ENCODE results near the gene BIRC7. TPM values are rescaled to one million over a fixed set of nuclear protein-coding genes. Genes with fewer than 3 reads are reported as not detected.

Gene BIRC7
- total RNA-seq, 1 donor from 2014 or later = not detected

GRCh38 chr20:63253065-63253437, 17.3 kb downstream of the BIRC7 start:
- H3K4me1 Mint-ChIP-seq = no peaks in the 10 kb centered on the region
- H3K27me3 Mint-ChIP-seq = peaks cover 38% of the 10 kb centered on the region
- no peaks in the 10 kb centered on the region for H3K36me3 Mint-ChIP-seq (ENCODE audit: low read depth)
- H3K9me3 Mint-ChIP-seq = no peaks in the 10 kb centered on the region
- H3K4me3 Mint-ChIP-seq = no peak overlapping the region
- no peak for DNase-seq
- no peak overlapping the region for H3K27ac Mint-ChIP-seq
- intact Hi-C loops (cut with micrococcal nuclease) = no loop called here

- Mint-ChIP-seq H3K27ac (no peak overlapping the region), H3K36me3 (ENCODE audit: low read depth) (no peaks in the 10 kb centered on the region), H3K27me3 (peaks cover 35% of the 10 kb centered on the region), H3K4me3 (no peak overlapping the region), H3K4me1 (no peaks in the 10 kb centered on the region), H3K9me3 (no peaks in the 10 kb centered on the region)
- intact Hi-C loops (cut with micrococcal nuclease) = no loop called here
- no peak for DNase-seq
Measured at GRCh38 chr20:63253438-63254231, 17.9 kb downstream of the BIRC7 start.

- H3K9me3 Mint-ChIP-seq = no peaks in the 10 kb centered on the region
- no peak within 1 kb of the TSS for H3K4me3 Mint-ChIP-seq
- intact Hi-C loops (cut with micrococcal nuclease) = no loop called here
- DNase-seq = no peak
- no peaks in the 10 kb centered on the region for H3K4me1 Mint-ChIP-seq
- no peaks in the 10 kb centered on the region for H3K36me3 Mint-ChIP-seq (ENCODE audit: low read depth)
- no peak within 1 kb of the TSS for H3K27ac Mint-ChIP-seq
- H3K27me3 Mint-ChIP-seq = peaks cover 34% of the 10 kb centered on the region
Measured at GRCh38 chr20:63254232-63254605, 18.5 kb downstream of the BIRC7 start, which contains the start of gene NKAIN4. Gene NKAIN4, minus strand, starts transcription at chr20:63254463. Its CDS starts 13 bp downstream, at chr20:63254450.

GRCh38 chr20:63254606-63255384, 19.1 kb downstream of the BIRC7 start:
- DNase-seq = no peak
- no peak overlapping the region for H3K4me3 Mint-ChIP-seq
- no peaks in the 10 kb centered on the region for H3K4me1 Mint-ChIP-seq
- H3K36me3 Mint-ChIP-seq (ENCODE audit: low read depth) = no peaks in the 10 kb centered on the region
- H3K9me3 Mint-ChIP-seq = no peaks in the 10 kb centered on the region
- intact Hi-C loops (cut with micrococcal nuclease) = no loop called here
- peaks cover 34% of the 10 kb centered on the region for H3K27me3 Mint-ChIP-seq
- no peak overlapping the region for H3K27ac Mint-ChIP-seq

GRCh38 chr20:63255931-63256704, 20.4 kb downstream of the BIRC7 start:
- Mint-ChIP-seq H3K27me3 (peaks cover 30% of the 10 kb centered on the region), H3K4me3 (no peak overlapping the region), H3K36me3 (ENCODE audit: low read depth) (no peaks in the 10 kb centered on the region), H3K9me3 (no peaks in the 10 kb centered on the region), H3K4me1 (no peaks in the 10 kb centered on the region), H3K27ac (no peak overlapping the region)
- DNase-seq = no peak
- intact Hi-C loops (cut with micrococcal nuclease) = no loop called here

GRCh38 chr20:63256954-63257353, 21.2 kb downstream of the BIRC7 start:
- peaks cover 34% of the 10 kb centered on the region for H3K27me3 Mint-ChIP-seq
- H3K9me3 Mint-ChIP-seq = no peaks in the 10 kb centered on the region
- no peaks in the 10 kb centered on the region for H3K4me1 Mint-ChIP-seq
- no peaks in the 10 kb centered on the region for H3K36me3 Mint-ChIP-seq (ENCODE audit: low read depth)
- intact Hi-C loops (cut with micrococcal nuclease) = no loop called here
- H3K4me3 Mint-ChIP-seq = no peak overlapping the region
- no peak for DNase-seq
- H3K27ac Mint-ChIP-seq = no peak overlapping the region

- Mint-ChIP-seq H3K36me3 (ENCODE audit: low read depth) (no peaks in the 10 kb centered on the region), H3K9me3 (no peaks in the 10 kb centered on the region), H3K27me3 (peaks cover 34% of the 10 kb centered on the region), H3K4me3 (no peak overlapping the region), H3K4me1 (peaks cover 2% of the 10 kb centered on the region), H3K27ac (peak overlapping the region; percentile 28)
- intact Hi-C loops (cut with micrococcal nuclease) = no loop called here
- no peak for DNase-seq
Measured at GRCh38 chr20:63257629-63258028, 21.9 kb downstream of the BIRC7 start.

- intact Hi-C loops (cut with micrococcal nuclease) = no loop called here
- Mint-ChIP-seq H3K27ac (no peak overlapping the region), H3K4me3 (no peak overlapping the region), H3K36me3 (ENCODE audit: low read depth) (no peaks in the 10 kb centered on the region), H3K4me1 (peaks cover 2% of the 10 kb centered on the region), H3K27me3 (peaks cover 30% of the 10 kb centered on the region), H3K9me3 (no peaks in the 10 kb centered on the region)
- no peak for DNase-seq
Measured at GRCh38 chr20:63258781-63259180, 23.1 kb downstream of the BIRC7 start.

GRCh38 chr20:63259734-63260460, 24.2 kb downstream of the BIRC7 start:
- no peaks in the 10 kb centered on the region for H3K36me3 Mint-ChIP-seq (ENCODE audit: low read depth)
- intact Hi-C loops (cut with micrococcal nuclease) = no loop called here
- no peaks in the 10 kb centered on the region for H3K9me3 Mint-ChIP-seq
- H3K4me3 Mint-ChIP-seq = no peak overlapping the region
- H3K27ac Mint-ChIP-seq = no peak overlapping the region
- peaks cover 2% of the 10 kb centered on the region for H3K4me1 Mint-ChIP-seq
- no peak for DNase-seq
- H3K27me3 Mint-ChIP-seq = peaks cover 29% of the 10 kb centered on the region

- intact Hi-C loops (cut with micrococcal nuclease) = no loop called here
- no peak for DNase-seq
- H3K9me3 Mint-ChIP-seq = no peaks in the 10 kb centered on the region
- H3K27ac Mint-ChIP-seq = no peak overlapping the region
- no peak overlapping the region for H3K4me3 Mint-ChIP-seq
- H3K27me3 Mint-ChIP-seq = peaks cover 24% of the 10 kb centered on the region
- peaks cover 2% of the 10 kb centered on the region for H3K4me1 Mint-ChIP-seq
- no peaks in the 10 kb centered on the region for H3K36me3 Mint-ChIP-seq (ENCODE audit: low read depth)
Measured at GRCh38 chr20:63260521-63260920, 24.8 kb downstream of the BIRC7 start.

- Mint-ChIP-seq H3K4me1 (peaks cover 2% of the 10 kb centered on the region), H3K27ac (no peak overlapping the region), H3K9me3 (no peaks in the 10 kb centered on the region), H3K27me3 (peaks cover 18% of the 10 kb centered on the region), H3K36me3 (ENCODE audit: low read depth) (no peaks in the 10 kb centered on the region), H3K4me3 (no peak overlapping the region)
- no peak for DNase-seq
- intact Hi-C loops (cut with micrococcal nuclease) = no loop called here
Measured at GRCh38 chr20:63261060-63261794, 25.5 kb downstream of the BIRC7 start.

GRCh38 chr20:63261795-63262528, 26.3 kb downstream of the BIRC7 start:
- DNase-seq = no peak
- Mint-ChIP-seq H3K4me3 (peak overlapping the region; percentile 47), H3K27me3 (peaks cover 14% of the 10 kb centered on the region), H3K36me3 (ENCODE audit: low read depth) (no peaks in the 10 kb centered on the region), H3K9me3 (no peaks in the 10 kb centered on the region), H3K4me1 (peaks cover 2% of the 10 kb centered on the region), H3K27ac (no peak overlapping the region)
- intact Hi-C loops (cut with micrococcal nuclease) = no loop called here
